IMR-90 (cell line): ENCODE results near the gene ERC2. TPM values are rescaled to one million over a fixed set of nuclear protein-coding genes. Genes with fewer than 3 reads are reported as not detected.
A peak's percentile ranks its signal among the peaks of the same experiment; 100 is the strongest.

Experiments used
- ATAC-seq: fragments of 200-7000 bp; cut with Tn5 transposase; 2 replicates; pipeline ENCODE4 v1.9.1; 2020; ENCODE audit warnings: low read depth, mild to moderate bottlenecking, moderate library complexity
- BruUV-seq: library from RNA; stranded (reverse); fragments of 400-500 nt; replicated peaks from 2 replicates; lab custom pipeline; 2021; lab: Mats Ljungman, UMichigan
- CTCF ChIA-PET: fragments of 300-600 bp; formaldehyde crosslinking; extraction: SDS; loops from one replicate; lab custom pipeline; 2021; ENCODE audit warnings: antibody characterized with exemption; lab: Yijun Ruan, JAX
- POLR2A ChIA-PET: fragments of 300-600 bp; sonication (Branson Sonifier 250); formaldehyde crosslinking; loops from one replicate; lab custom pipeline; 2022; ENCODE audit warnings: antibody characterized with exemption; ENCODE audit not compliant: unreplicated experiment; lab: Charles Lee
- DNase-seq: peaks from one replicate; pipeline ENCODE4 v3.0.0; 2013
- H2AFZ ChIP-seq: replicated peaks from 2 replicates; pipeline ENCODE3; 2013; ENCODE audit warnings: low read length, mild to moderate bottlenecking; ENCODE audit not compliant: poor library complexity
- H2AK5ac ChIP-seq: 2 replicates; pipeline ENCODE4 v1.6.1; 2013; ENCODE audit warnings: low read depth, low read length, inconsistent platforms
- H2AK9ac ChIP-seq: replicated peaks from 2 replicates; pipeline ENCODE3; 2013; ENCODE audit warnings: mild to moderate bottlenecking, low read depth, low read length, moderate library complexity; ENCODE audit not compliant: poor library complexity
- H2BK120ac ChIP-seq: 2 replicates; pipeline ENCODE4 v1.6.1; 2013; ENCODE audit warnings: low read depth, low read length, inconsistent platforms
- H2BK15ac ChIP-seq: 3 replicates; pipeline ENCODE4 v1.6.1; 2013; ENCODE audit warnings: low read depth, low read length, inconsistent platforms
- H2BK20ac ChIP-seq: 2 replicates; pipeline ENCODE4 v1.6.1; 2013; ENCODE audit warnings: low read depth, mild to moderate bottlenecking, inconsistent platforms, low read length, moderate library complexity
- H2BK5ac ChIP-seq: 2 replicates; pipeline ENCODE4 v1.6.1; 2013; ENCODE audit warnings: mild to moderate bottlenecking, low read depth, low read length, inconsistent platforms; ENCODE audit not compliant: poor library complexity, severe bottlenecking
- H3K14ac ChIP-seq: replicated peaks from 2 replicates; pipeline ENCODE4 v1.6.1; 2013; ENCODE audit warnings: low read depth, low read length, inconsistent platforms
- H3K18ac ChIP-seq: 2 replicates; pipeline ENCODE4 v1.6.1; 2013; ENCODE audit warnings: low read depth, low read length, control low read depth
- H3K23ac ChIP-seq: 2 replicates; pipeline ENCODE4 v1.6.1; 2013; ENCODE audit warnings: low read depth, low read length, inconsistent platforms
- H3K27ac ChIP-seq: 2 replicates; pipeline ENCODE4 v1.5.1; 2013; ENCODE audit warnings: mild to moderate bottlenecking, control low read depth, low read length; ENCODE audit not compliant: insufficient read depth
- H3K27me3 ChIP-seq: 2 replicates; pipeline ENCODE4 v1.6.1; 2013; ENCODE audit warnings: low read length; ENCODE audit not compliant: control insufficient read depth, insufficient read depth
- H3K36me3 ChIP-seq: 2 replicates; pipeline ENCODE4 v1.6.1; 2013; ENCODE audit warnings: low read length, mixed read lengths; ENCODE audit not compliant: control insufficient read depth, insufficient read depth
- H3K4ac ChIP-seq: 2 replicates; pipeline ENCODE4 v1.6.1; 2013; ENCODE audit warnings: low read depth, low read length, inconsistent platforms
- H3K4me1 ChIP-seq: 2 replicates; pipeline ENCODE4 v1.6.1; 2013; ENCODE audit warnings: low read length, mixed read lengths; ENCODE audit not compliant: control insufficient read depth, insufficient read depth
- H3K4me2 ChIP-seq: 2 replicates; pipeline ENCODE4 v1.6.1; 2013; ENCODE audit warnings: low read depth, mild to moderate bottlenecking, control low read depth, low read length, moderate library complexity
- H3K4me3 ChIP-seq: 2 replicates; pipeline ENCODE4 v1.5.1; 2013; ENCODE audit warnings: low read depth, mild to moderate bottlenecking, control low read depth, low read length, moderate library complexity; ENCODE audit not compliant: insufficient read depth
- H3K56ac ChIP-seq: 2 replicates; pipeline ENCODE4 v1.6.1; 2013; ENCODE audit warnings: low read length, inconsistent platforms; ENCODE audit not compliant: insufficient read depth; ENCODE audit errors: extremely low read depth
- H3K79me1 ChIP-seq, 2 experiments: 2 replicates each; pipeline ENCODE4 v1.6.1; 2013; ENCODE audit warnings: low read length in 2 of 2, inconsistent platforms in 1 of 2, low read depth in 1 of 2
- H3K9ac ChIP-seq: 2 replicates; pipeline ENCODE4 v1.6.1; 2013; ENCODE audit warnings: low read depth, low read length, control low read depth
- H3K9me1 ChIP-seq: 2 replicates; pipeline ENCODE4 v1.6.1; 2013; ENCODE audit warnings: low read length, inconsistent platforms; ENCODE audit not compliant: insufficient read depth
- H3K9me3 ChIP-seq: 2 replicates; pipeline ENCODE4 v1.6.1; 2013; ENCODE audit warnings: low read length; ENCODE audit not compliant: control insufficient read depth, insufficient read depth
- H4K20me1 ChIP-seq: 2 replicates; pipeline ENCODE4 v1.6.1; 2013; ENCODE audit warnings: low read length, inconsistent platforms; ENCODE audit not compliant: insufficient read depth
- H4K5ac ChIP-seq: 2 replicates; pipeline ENCODE4 v1.6.1; 2013; ENCODE audit warnings: mild to moderate bottlenecking, low read depth, low read length, control low read depth
- H4K8ac ChIP-seq, 2 experiments: 2 replicates each; pipeline ENCODE4 v1.6.1; 2013; ENCODE audit warnings: low read depth in 2 of 2, low read length in 2 of 2, control low read depth in 1 of 2, inconsistent platforms in 1 of 2
- H4K91ac ChIP-seq: 2 replicates; pipeline ENCODE4 v1.6.1; 2013; ENCODE audit warnings: low read depth, low read length, inconsistent platforms; ENCODE audit not compliant: insufficient read depth
- MAFK ChIP-seq: IDR thresholded peaks from 2 replicates; pipeline ENCODE4 v1.6.1; 2012; ENCODE audit warnings: low read depth, low read length, improper control_type of control experiment
- RAD21 ChIP-seq: IDR thresholded peaks from 2 replicates; pipeline ENCODE4 v1.6.1; 2012; ENCODE audit warnings: low read length, improper control_type of control experiment
- WGBS, 2 experiments: methylation state at CpG; one replicate each; pipeline versions ENCODE4 v1.1.5 to v1.1.7; 2013; ENCODE audit warnings: missing lambda C conversion rate in 2 of 2; ENCODE audit not compliant: insufficient read length in 1 of 2; ENCODE audit errors: extremely low coverage in 2 of 2; 5-methylcytosine and 5-hydroxymethylcytosine counted together
- dilution Hi-C: fragments of 300-500 bp; cut with HindIII; formaldehyde crosslinking; loops from one replicate; pipeline ENCODE4 v1.14.3; 2018; ENCODE audit warnings: low sequenced_read_pairs; ENCODE audit not compliant: unreplicated experiment
- in situ Hi-C: fragments of 300-500 bp; cut with MboI; formaldehyde crosslinking; loops from 3 replicates; pipeline ENCODE4 v1.14.3; 2019; ENCODE audit warnings: low sequenced_read_pairs, inconsistent platforms, mixed read lengths
- intact Hi-C: fragments of 100-400 bp; cut with micrococcal nuclease; formaldehyde crosslinking; loops from 2 replicates; pipeline ENCODE4 v1.10.0; 2022
- polyA plus RNA-seq, 3 experiments: library from polyadenylated mRNA; depleted of rRNA; stranded (reverse); fragments of >200 nt; gene quantifications; 2 replicates each; pipeline ENCODE4 v1.2.3, GENCODE V29; 2012; ENCODE audit warnings: low replicate concordance in 1 of 3
- total RNA-seq: library from RNA; depleted of rRNA; stranded (reverse); fragments of >200 nt; gene quantifications from 2 replicates; pipeline ENCODE4 v1.2.3, GENCODE V29; 2012

The ERC2 gene
- total and polyA plus RNA-seq, 2 of the 4 experiments (the other 2 are of a cell fraction), result 0.17 to 0.18 TPM

GRCh38 chr3:55702822-55703221 lies 765.4 kb downstream of the ERC2 start:
- no peaks in the 10 kb centered on the region for H3K36me3 ChIP-seq

More at GRCh38 chr3:55702822-55703221, 765.4 kb downstream of the ERC2 start:
- in situ Hi-C loops (no loop called here), dilution Hi-C loops (no loop called here), intact Hi-C loops (loop anchor here (5.0 kb wide), 1 partner anchor 216 kb away; the partner anchor contains the start of gene WNT5A)
- Histone ChIP-seq H3K9me3 (no peaks in the 10 kb centered on the region), H3K27ac (no peak overlapping the region), H3K23ac (peak overlapping the region; percentile 62; the same call in 1 of the 2 replicates), H3K4me2 (no peak overlapping the region), H3K18ac (peak overlapping the region; percentile 48; the same call in 1 of the 2 replicates), H2BK5ac (no peak overlapping the region), H4K5ac (peak overlapping the region; percentile 1; the same call in 1 of the 2 replicates), H4K20me1 (no peaks in the 10 kb centered on the region; the same call in 1 of the 2 replicates), H4K8ac (peak overlapping the region; percentile 3 to 5; a peak in 2 of 4 replicates), H2AFZ (no peak overlapping the region), H2BK120ac (peak overlapping the region; percentile 66), H3K14ac (peak overlapping the region; percentile 75), H4K91ac (peak overlapping the region; percentile 20; the same call in 1 of the 2 replicates), H3K9me1 (peaks cover 20% of the 10 kb centered on the region), H2BK20ac (peak overlapping the region; percentile 85), H3K27me3 (no peaks in the 10 kb centered on the region), H3K79me1 (0 out of 4 replicates have a peak, but pooled peaks cover 0 to 1% of the 10 kb centered on the region in 2 experiments), H2BK15ac (peak overlapping the region; percentile 16; the same call in 1 of the 3 replicates), H3K4ac (peak overlapping the region; percentile 68), H3K4me1 (peaks cover 19% of the 10 kb centered on the region), H3K9ac (no peak overlapping the region), H2AK5ac (peak overlapping the region; percentile 22), H3K4me3 (no peak overlapping the region), H2AK9ac (no peak overlapping the region), H3K56ac (no peak overlapping the region)
- 100% methylated on average over 2 of the region's 6 CpGs; no CpG with 5 or more reads in 1 of the 2 experiments for WGBS, 2 experiments
- DNase-seq (no peak), ATAC-seq (no peak)
- TF ChIP-seq MAFK, result peak; percentile 43; the same call in 1 of the 2 replicates
- TF ChIP-seq RAD21, result no peak
- BruUV-seq, result no TSS peak
- POLR2A ChIA-PET, result no interaction called here
- CTCF ChIA-PET, result no interaction called here
